HEK293 (cell line): ENCODE data around the gene ATP6V0A4.

Source experiments
- CTCF ChIA-PET: fragments of 350-600 bp; formaldehyde crosslinking; extraction: SDS; loops from one replicate; lab custom pipeline; 2021; ENCODE audit warnings: antibody characterized with exemption; lab: Yijun Ruan, JAX
- POLR2A ChIA-PET: fragments of 300-600 bp; formaldehyde crosslinking; extraction: SDS; loops from one replicate; lab custom pipeline; 2020; ENCODE audit warnings: antibody characterized with exemption, inconsistent platforms; lab: Yijun Ruan, JAX
- H3K27ac ChIP-seq: fragments of 200-500 bp; sonication (Bioruptor generic); 2 replicates; pipeline ENCODE4 v1.5.1; 2014; ENCODE audit warnings: low read depth, low read length, control low read depth, inconsistent platforms; ENCODE audit errors: extremely low read depth
- H3K36me3 ChIP-seq, 2 experiments: fragments of 200-500 bp in 1 of 2; sonication (Bioruptor generic) in 1 of 2; 1 replicate in 1 of 2; 2 replicates in 1 of 2; pipeline ENCODE4 v1.5.1; 2014 to 2017; ENCODE audit warnings: inconsistent platforms in 2 of 2, low read length in 2 of 2; ENCODE audit not compliant: control insufficient read depth in 2 of 2, insufficient read depth in 1 of 2
- H3K4me1 ChIP-seq: fragments of 200-500 bp; sonication (Bioruptor generic); 2 replicates; pipeline ENCODE4 v1.5.1; 2014; ENCODE audit warnings: mild to moderate bottlenecking, low read length, inconsistent platforms; ENCODE audit not compliant: control insufficient read depth, insufficient read depth
- H3K4me3 ChIP-seq: 2 replicates; pipeline ENCODE4 v1.5.1; 2011; ENCODE audit warnings: low read depth, mild to moderate bottlenecking, control low read depth, low read length, moderate library complexity
- H3K9me3 ChIP-seq: fragments of 200-500 bp; sonication (Bioruptor generic); 2 replicates; pipeline ENCODE4 v1.5.1; 2014; ENCODE audit warnings: low read depth, low read length, inconsistent platforms; ENCODE audit not compliant: control insufficient read depth, insufficient read depth
- HOXC10 ChIP-seq: sonication (generic); formaldehyde crosslinking; IDR thresholded peaks from 2 replicates; pipeline ENCODE4 v1.8.1; 2023; ENCODE audit warnings: mild to moderate bottlenecking, missing genetic modification reagents
- IKZF3 ChIP-seq: fragments of 450-650 bp; IDR thresholded peaks from 2 replicates; pipeline ENCODE4 v1.5.0; 2018; ENCODE audit warnings: missing biosample characterization, mild to moderate bottlenecking, missing genetic modification characterization, moderate library complexity
- KLF16 ChIP-seq: fragments of 450-650 bp; formaldehyde crosslinking; IDR thresholded peaks from 2 replicates; pipeline ENCODE4 v1.5.1; 2017; ENCODE audit warnings: missing biosample characterization, missing genetic modification characterization
- KLF17 ChIP-seq: fragments of 450-650 bp; formaldehyde crosslinking; IDR thresholded peaks from 2 replicates; pipeline ENCODE4 v1.5.1; 2016; ENCODE audit warnings: missing biosample characterization, missing genetic modification characterization
- OVOL3 ChIP-seq: fragments of 450-650 bp; formaldehyde crosslinking; IDR thresholded peaks from 2 replicates; pipeline ENCODE4 v1.5.1; 2016; ENCODE audit warnings: missing biosample characterization, missing genetic modification characterization
- SP7 ChIP-seq: fragments of 450-650 bp; formaldehyde crosslinking; IDR thresholded peaks from 2 replicates; pipeline ENCODE4 v1.5.1; 2016; ENCODE audit warnings: missing biosample characterization, missing genetic modification characterization
- WT1 ChIP-seq: fragments of 450-650 bp; formaldehyde crosslinking; IDR thresholded peaks from 2 replicates; pipeline ENCODE4 v1.5.1; 2016; ENCODE audit warnings: missing biosample characterization, missing genetic modification characterization
- ZBTB20 ChIP-seq: fragments of 450-650 bp; formaldehyde crosslinking; IDR thresholded peaks from 2 replicates; pipeline ENCODE4 v1.5.1; 2016; ENCODE audit warnings: missing biosample characterization, missing genetic modification characterization
- ZBTB48 ChIP-seq: fragments of 450-650 bp; formaldehyde crosslinking; IDR thresholded peaks from 2 replicates; pipeline ENCODE4 v1.5.1; 2016; ENCODE audit warnings: missing biosample characterization, missing genetic modification characterization
- ZFP3 ChIP-seq: fragments of 450-650 bp; formaldehyde crosslinking; IDR thresholded peaks from 2 replicates; pipeline ENCODE4 v1.5.1; 2016; ENCODE audit warnings: low read depth, missing biosample characterization, missing genetic modification characterization
- ZNF114 ChIP-seq: fragments of 450-650 bp; formaldehyde crosslinking; IDR thresholded peaks from 2 replicates; pipeline ENCODE4 v1.5.0; 2017; ENCODE audit warnings: missing biosample characterization, missing genetic modification characterization
- ZNF16 ChIP-seq: fragments of 450-650 bp; formaldehyde crosslinking; IDR thresholded peaks from 2 replicates; pipeline ENCODE4 v1.5.1; 2016; ENCODE audit warnings: low read depth, missing biosample characterization, missing genetic modification characterization
- ZNF175 ChIP-seq: fragments of 450-650 bp; formaldehyde crosslinking; IDR thresholded peaks from 2 replicates; pipeline ENCODE4 v1.5.1; 2016; ENCODE audit warnings: missing biosample characterization, missing genetic modification characterization
- ZNF184 ChIP-seq: fragments of 450-650 bp; IDR thresholded peaks from 2 replicates; pipeline ENCODE4 v1.5.1; 2018; ENCODE audit warnings: missing biosample characterization, mild to moderate bottlenecking, missing genetic modification characterization
- ZNF302 ChIP-seq: fragments of 450-650 bp; formaldehyde crosslinking; IDR thresholded peaks from 2 replicates; pipeline ENCODE4 v1.5.1; 2016; ENCODE audit warnings: missing biosample characterization, missing genetic modification characterization, low read depth
- ZNF37A ChIP-seq: fragments of 450-650 bp; IDR thresholded peaks from 2 replicates; pipeline ENCODE4 v1.5.1; 2018; ENCODE audit warnings: missing biosample characterization, missing genetic modification characterization
- ZNF423 ChIP-seq: fragments of 450-650 bp; formaldehyde crosslinking; IDR thresholded peaks from 2 replicates; pipeline ENCODE4 v1.5.1; 2016; ENCODE audit warnings: missing biosample characterization, missing genetic modification characterization
- ZNF48 ChIP-seq: fragments of 450-650 bp; formaldehyde crosslinking; IDR thresholded peaks from 2 replicates; pipeline ENCODE4 v1.5.1; 2016; ENCODE audit warnings: missing biosample characterization, missing genetic modification characterization
- ZNF510 ChIP-seq: fragments of 450-650 bp; formaldehyde crosslinking; IDR thresholded peaks from 2 replicates; pipeline ENCODE4 v1.5.1; 2018; ENCODE audit warnings: mild to moderate bottlenecking, missing genetic modification characterization, missing biosample characterization; ENCODE audit not compliant: insufficient replicate concordance
- ZNF513 ChIP-seq: fragments of 450-650 bp; IDR thresholded peaks from 2 replicates; pipeline ENCODE4 v1.5.1; 2018; ENCODE audit warnings: missing biosample characterization, missing genetic modification characterization
- ZNF530 ChIP-seq: fragments of 450-650 bp; formaldehyde crosslinking; IDR thresholded peaks from 2 replicates; pipeline ENCODE4 v1.5.1; 2016; ENCODE audit warnings: low read depth, missing biosample characterization, missing genetic modification characterization
- ZNF626 ChIP-seq: fragments of 450-650 bp; sonication (Bioruptor Pico); formaldehyde crosslinking; IDR thresholded peaks from 2 replicates; pipeline ENCODE4 v1.5.1; 2018; ENCODE audit warnings: missing biosample characterization, missing genetic modification characterization, inconsistent platforms
- ZNF701 ChIP-seq: fragments of 450-650 bp; formaldehyde crosslinking; IDR thresholded peaks from 2 replicates; pipeline ENCODE4 v1.5.1; 2016; ENCODE audit warnings: missing biosample characterization, missing genetic modification characterization
- ZNF792 ChIP-seq: fragments of 450-650 bp; formaldehyde crosslinking; IDR thresholded peaks from 2 replicates; pipeline ENCODE4 v1.5.1; 2016; ENCODE audit warnings: missing biosample characterization, missing genetic modification characterization
- TF ChIP-seq, protein P1 (sequence below): fragments of 450-650 bp; formaldehyde crosslinking; IDR thresholded peaks from 2 replicates; pipeline ENCODE4 v1.5.1; 2016; ENCODE audit warnings: missing biosample characterization, missing genetic modification characterization
- TF ChIP-seq, protein P2 (sequence below): fragments of 450-650 bp; formaldehyde crosslinking; IDR thresholded peaks from 2 replicates; pipeline ENCODE4 v1.5.1; 2016; ENCODE audit warnings: missing biosample characterization, missing genetic modification characterization
- TF ChIP-seq, protein P3 (sequence below): fragments of 450-650 bp; formaldehyde crosslinking; optimal IDR thresholded peaks from 2 replicates; pipeline ENCODE3; 2016; ENCODE audit warnings: missing biosample characterization, mild to moderate bottlenecking, missing genetic modification characterization

The ATP6V0A4 gene

DNA sequence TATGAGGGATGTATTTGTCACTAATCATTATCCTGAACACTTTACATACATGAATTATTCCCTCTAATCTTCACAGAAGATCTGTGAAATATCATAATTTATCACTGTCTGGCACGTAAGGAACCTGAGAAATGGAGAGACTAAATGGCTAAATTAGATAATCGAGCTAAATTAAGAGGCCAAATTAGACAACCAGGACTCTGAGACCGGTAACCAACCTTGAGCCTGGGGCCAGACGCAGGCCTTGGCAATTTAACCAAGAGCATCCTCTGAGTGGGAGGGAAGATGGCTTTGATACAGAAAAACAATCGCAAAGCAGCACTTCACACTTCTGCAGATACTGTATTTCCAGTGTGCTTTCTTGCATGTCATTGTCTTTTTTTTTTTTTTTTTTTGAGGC is 118.2 kb downstream of the ATP6V0A4 start:
- Histone ChIP-seq H3K9me3 (no peaks in the 10 kb centered on the region), H3K4me3 (no peak overlapping the region), H3K4me1 (no peaks in the 10 kb centered on the region), H3K36me3 (no peaks in the 10 kb centered on the region), H3K27ac (no peak overlapping the region)
- no peak for TF ChIP-seq HOXC10 (CRISPR knock-in tag)
- TF ChIP-seq ZNF16: no peak
- TF ChIP-seq ZFP3 (tag by site-specific recombination): no peak
- no peak for TF ChIP-seq ZNF48 (tag by site-specific recombination)
- no peak for TF ChIP-seq ZBTB48 (tag by site-specific recombination)
- TF ChIP-seq, protein P1, sequence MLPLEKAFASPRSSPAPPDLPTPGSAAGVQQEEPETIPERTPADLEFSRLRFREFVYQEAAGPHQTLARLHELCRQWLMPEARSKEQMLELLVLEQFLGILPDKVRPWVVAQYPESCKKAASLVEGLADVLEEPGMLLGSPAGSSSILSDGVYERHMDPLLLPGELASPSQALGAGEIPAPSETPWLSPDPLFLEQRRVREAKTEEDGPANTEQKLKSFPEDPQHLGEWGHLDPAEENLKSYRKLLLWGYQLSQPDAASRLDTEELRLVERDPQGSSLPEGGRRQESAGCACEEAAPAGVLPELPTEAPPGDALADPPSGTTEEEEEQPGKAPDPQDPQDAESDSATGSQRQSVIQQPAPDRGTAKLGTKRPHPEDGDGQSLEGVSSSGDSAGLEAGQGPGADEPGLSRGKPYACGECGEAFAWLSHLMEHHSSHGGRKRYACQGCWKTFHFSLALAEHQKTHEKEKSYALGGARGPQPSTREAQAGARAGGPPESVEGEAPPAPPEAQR (tag by site-specific recombination): no peak
- no peak for TF ChIP-seq ZNF114 (tag by site-specific recombination)
- TF ChIP-seq ZBTB20 (tag by site-specific recombination): no peak
- TF ChIP-seq KLF16 (tag by site-specific recombination): no peak
- TF ChIP-seq ZNF302 (tag by site-specific recombination): no peak
- no peak for TF ChIP-seq ZNF175
- no peak for TF ChIP-seq ZNF792 (tag by site-specific recombination)
- TF ChIP-seq, protein P2, sequence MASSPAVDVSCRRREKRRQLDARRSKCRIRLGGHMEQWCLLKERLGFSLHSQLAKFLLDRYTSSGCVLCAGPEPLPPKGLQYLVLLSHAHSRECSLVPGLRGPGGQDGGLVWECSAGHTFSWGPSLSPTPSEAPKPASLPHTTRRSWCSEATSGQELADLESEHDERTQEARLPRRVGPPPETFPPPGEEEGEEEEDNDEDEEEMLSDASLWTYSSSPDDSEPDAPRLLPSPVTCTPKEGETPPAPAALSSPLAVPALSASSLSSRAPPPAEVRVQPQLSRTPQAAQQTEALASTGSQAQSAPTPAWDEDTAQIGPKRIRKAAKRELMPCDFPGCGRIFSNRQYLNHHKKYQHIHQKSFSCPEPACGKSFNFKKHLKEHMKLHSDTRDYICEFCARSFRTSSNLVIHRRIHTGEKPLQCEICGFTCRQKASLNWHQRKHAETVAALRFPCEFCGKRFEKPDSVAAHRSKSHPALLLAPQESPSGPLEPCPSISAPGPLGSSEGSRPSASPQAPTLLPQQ: no peak
- no peak for TF ChIP-seq ZNF423
- CTCF ChIA-PET: interaction anchor here (0.6 kb wide), 1 partner anchor 34 kb away, joined by 3 read pairs; no protein-coding TSS in a partner anchor
- POLR2A ChIA-PET: no interaction called here

GRCh38 chr7:138670594-138670993 is 127.4 kb downstream of the ATP6V0A4 start:
- H3K4me3 ChIP-seq: no peak overlapping the region
- no peaks in the 10 kb centered on the region for H3K9me3 ChIP-seq
- ChIA-PET POLR2A (no interaction called here), CTCF (no interaction called here)
- H3K36me3 ChIP-seq: no peaks in the 10 kb centered on the region
- H3K4me1 ChIP-seq: no peaks in the 10 kb centered on the region; the same call in 1 of the 2 replicates
- no peak overlapping the region for H3K27ac ChIP-seq
- TF ChIP-seq ZNF184 (tag by site-specific recombination) (no peak), WT1 (tag by site-specific recombination) (no peak), ZNF701 (tag by site-specific recombination) (no peak), KLF17 (tag by site-specific recombination) (no peak), SP7 (tag by site-specific recombination) (no peak), ZNF530 (tag by site-specific recombination) (no peak), ZNF513 (tag by site-specific recombination) (no peak), OVOL3 (tag by site-specific recombination) (no peak), ZNF37A (tag by site-specific recombination) (no peak), ZNF510 (no peak), ZNF175 (no peak), IKZF3 (tag by site-specific recombination) (no peak), ZNF626 (tag by site-specific recombination) (no peak)
- TF ChIP-seq, protein P2: no peak
- TF ChIP-seq, protein P3, sequence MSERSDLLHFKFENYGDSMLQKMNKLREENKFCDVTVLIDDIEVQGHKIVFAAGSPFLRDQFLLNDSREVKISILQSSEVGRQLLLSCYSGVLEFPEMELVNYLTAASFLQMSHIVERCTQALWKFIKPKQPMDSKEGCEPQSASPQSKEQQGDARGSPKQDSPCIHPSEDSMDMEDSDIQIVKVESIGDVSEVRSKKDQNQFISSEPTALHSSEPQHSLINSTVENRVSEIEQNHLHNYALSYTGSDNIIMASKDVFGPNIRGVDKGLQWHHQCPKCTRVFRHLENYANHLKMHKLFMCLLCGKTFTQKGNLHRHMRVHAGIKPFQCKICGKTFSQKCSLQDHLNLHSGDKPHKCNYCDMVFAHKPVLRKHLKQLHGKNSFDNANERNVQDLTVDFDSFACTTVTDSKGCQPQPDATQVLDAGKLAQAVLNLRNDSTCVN (tag by site-specific recombination): no peak
- TF ChIP-seq, protein P1 (tag by site-specific recombination): no peak
